NCI-H1694 treated with DMSO at 0.1 percent for 48 hours (cell line): ENCODE data around the gene SLC26A6.

Experiments
- DNase-seq: peaks from one replicate; lab custom pipeline; 2025; lab: John Stamatoyannopoulos, UW

The SLC26A6 gene

GRCh38 chr3:48660800-48661400 is 25.6 kb upstream of the SLC26A6 start:
- DNase-seq: no peak

- DNase-seq: no peak
Observed at GRCh38 chr3:48656841-48657281, 21.6 kb upstream of the SLC26A6 start.

- DNase-seq: no peak
Observed at GRCh38 chr3:48656061-48656840, 21.0 kb upstream of the SLC26A6 start.

GRCh38 chr3:48655606-48656005 is 20.3 kb upstream of the SLC26A6 start:
- DNase-seq: no peak

GRCh38 chr3:48655063-48655462 is 19.8 kb upstream of the SLC26A6 start:
- no peak for DNase-seq

- DNase-seq: no peak
Observed at GRCh38 chr3:48652923-48653715, 17.9 kb upstream of the SLC26A6 start.

- DNase-seq: no peak
Observed at GRCh38 chr3:48651771-48652170, 16.5 kb upstream of the SLC26A6 start.

GRCh38 chr3:48650723-48651122 is 15.5 kb upstream of the SLC26A6 start:
- DNase-seq: no peak

- DNase-seq: no peak
Observed at GRCh38 chr3:48648188-48648850, 13.1 kb upstream of the SLC26A6 start.

- DNase-seq: no peak
Observed at GRCh38 chr3:48647714-48648113, 12.5 kb upstream of the SLC26A6 start.

GRCh38 chr3:48644898-48645760 is 9.9 kb upstream of the SLC26A6 start:
- no peak for DNase-seq

GRCh38 chr3:48642605-48643004 is 7.3 kb upstream of the SLC26A6 start:
- DNase-seq: no peak

- DNase-seq: no peak
Observed at GRCh38 chr3:48641396-48641795, 6.1 kb upstream of the SLC26A6 start.

- DNase-seq: no peak
Observed at GRCh38 chr3:48639944-48640606, 4.8 kb upstream of the SLC26A6 start.

GRCh38 chr3:48637305-48637704 is 2.0 kb upstream of the SLC26A6 start:
- no peak for DNase-seq

GRCh38 chr3:48636149-48636655 is 941 bp upstream of the SLC26A6 start:
- DNase-seq: no peak

GRCh38 chr3:48634661-48635221 is 520 bp downstream of the SLC26A6 start:
- DNase-seq: no peak

- no peak for DNase-seq
Observed at GRCh38 chr3:48633743-48634142, 1.5 kb downstream of the SLC26A6 start.

- DNase-seq: no peak
Observed at GRCh38 chr3:48633256-48633655, 2.0 kb downstream of the SLC26A6 start.
